OCI-LY1 (cell line): ENCODE results near the gene USP54.
"Not testable (repeated sequence)": the region's sequence is repeated elsewhere in the genome, so short reads cannot be mapped to it uniquely, and the experiment has no call there.

Experiments
- EZH2 ChIP-seq: fragments of 200-600 bp; sonication (generic), shearing (Covaris generic); IDR thresholded peaks from 2 replicates; pipeline ENCODE4 v1.8.0; 2017; ENCODE audit warnings: borderline replicate concordance, mixed run types, mild to moderate bottlenecking, antibody characterized with exemption, low read length, moderate library complexity, mixed read lengths
- TF ChIP-seq, protein P1 (sequence below): fragments of 200-600 bp; sonication (generic), shearing (Covaris generic); IDR thresholded peaks from 2 replicates; pipeline ENCODE4 v1.5.1; 2017; ENCODE audit warnings: mild to moderate bottlenecking, antibody characterized with exemption, low read length, moderate library complexity, mixed read lengths

- TF ChIP-seq, protein P1, sequence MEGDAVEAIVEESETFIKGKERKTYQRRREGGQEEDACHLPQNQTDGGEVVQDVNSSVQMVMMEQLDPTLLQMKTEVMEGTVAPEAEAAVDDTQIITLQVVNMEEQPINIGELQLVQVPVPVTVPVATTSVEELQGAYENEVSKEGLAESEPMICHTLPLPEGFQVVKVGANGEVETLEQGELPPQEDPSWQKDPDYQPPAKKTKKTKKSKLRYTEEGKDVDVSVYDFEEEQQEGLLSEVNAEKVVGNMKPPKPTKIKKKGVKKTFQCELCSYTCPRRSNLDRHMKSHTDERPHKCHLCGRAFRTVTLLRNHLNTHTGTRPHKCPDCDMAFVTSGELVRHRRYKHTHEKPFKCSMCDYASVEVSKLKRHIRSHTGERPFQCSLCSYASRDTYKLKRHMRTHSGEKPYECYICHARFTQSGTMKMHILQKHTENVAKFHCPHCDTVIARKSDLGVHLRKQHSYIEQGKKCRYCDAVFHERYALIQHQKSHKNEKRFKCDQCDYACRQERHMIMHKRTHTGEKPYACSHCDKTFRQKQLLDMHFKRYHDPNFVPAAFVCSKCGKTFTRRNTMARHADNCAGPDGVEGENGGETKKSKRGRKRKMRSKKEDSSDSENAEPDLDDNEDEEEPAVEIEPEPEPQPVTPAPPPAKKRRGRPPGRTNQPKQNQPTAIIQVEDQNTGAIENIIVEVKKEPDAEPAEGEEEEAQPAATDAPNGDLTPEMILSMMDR, result not testable (repeated sequence)
- not testable (repeated sequence) for TF ChIP-seq EZH2
Observed at GRCh38 chr10:73617143-73617542, 26.0 kb upstream of the USP54 start.
